Spinal cord (tissue), 10 donors: ENCODE data around the gene NUP62CL. TPM values are rescaled to one million over a fixed set of nuclear protein-coding genes. Genes with fewer than 3 reads are reported as not detected.
"Not testable (repeated sequence)": the region's sequence is repeated elsewhere in the genome, so short reads cannot be mapped to it uniquely, and the experiment has no call there.

Experiments used
- DNase-seq, 6 donors: peaks; one replicate each; pipeline versions ENCODE4 v3.0.0 to v3.0.0-alpha.2; 2013 to 2015; ENCODE audit warnings: low spot score in 6 of 6, low read depth in 4 of 6
- H3K27ac ChIP-seq: one replicate; pipeline ENCODE4 v1.5.1; 2013; ENCODE audit warnings: low read depth, low read length, control low read depth
- H3K27me3 ChIP-seq: one replicate; pipeline ENCODE4 v1.6.1; 2013; ENCODE audit warnings: low read length; ENCODE audit not compliant: control insufficient read depth, insufficient read depth
- H3K36me3 ChIP-seq: one replicate; pipeline ENCODE4 v1.6.1; 2013; ENCODE audit warnings: low read length; ENCODE audit not compliant: control insufficient read depth, insufficient read depth
- H3K4me1 ChIP-seq: one replicate; pipeline ENCODE4 v1.6.1; 2013; ENCODE audit warnings: low read length; ENCODE audit not compliant: control insufficient read depth, insufficient read depth
- H3K4me3 ChIP-seq: one replicate; pipeline ENCODE4 v1.5.1; 2013; ENCODE audit warnings: low read depth, low read length, control low read depth
- H3K9me3 ChIP-seq: one replicate; pipeline ENCODE4 v1.6.1; 2013; ENCODE audit warnings: low read length; ENCODE audit not compliant: control insufficient read depth, insufficient read depth
- WGBS: methylation state at CpG from one replicate; pipeline ENCODE4 v1.1.5; 2013; ENCODE audit warnings: missing lambda C conversion rate; ENCODE audit not compliant: insufficient coverage; 5-methylcytosine and 5-hydroxymethylcytosine counted together
- polyA plus RNA-seq, 2 donors: library from polyadenylated mRNA; unstranded; fragments of 120-200 nt; gene quantifications; one replicate each; pipeline ENCODE4 v1.2.1, GENCODE V29; 2013; ENCODE audit not compliant: insufficient read length in 2 of 2
- total RNA-seq, 2 donors: library from RNA; depleted of rRNA in 1 of 2; stranded (reverse); fragments of 120-200 nt in 1 of 2; fragments of >200 nt in 1 of 2; gene quantifications; one replicate each; pipeline versions ENCODE4 v1.2.3 to v1.2.4, GENCODE V29; 2013 to 2014
- donor health status: healthy.

Gene NUP62CL
- total and polyA plus RNA-seq, 4 donors: 2.2 to 8.8 (median 4.0) TPM

GRCh38 chrX:107199491-107199890 lies 6.7 kb downstream of the NUP62CL start:
- H3K27ac ChIP-seq: no peak overlapping the region
- H3K4me3 ChIP-seq: no peak overlapping the region
- no peaks in the 10 kb centered on the region for H3K9me3 ChIP-seq
- no peak for DNase-seq
- 67% methylated on average over 1 of the region's 3 CpGs for WGBS
- peaks cover 2% of the 10 kb centered on the region for H3K27me3 ChIP-seq
- H3K36me3 ChIP-seq: no peaks in the 10 kb centered on the region
- no peaks in the 10 kb centered on the region for H3K4me1 ChIP-seq

DNA sequence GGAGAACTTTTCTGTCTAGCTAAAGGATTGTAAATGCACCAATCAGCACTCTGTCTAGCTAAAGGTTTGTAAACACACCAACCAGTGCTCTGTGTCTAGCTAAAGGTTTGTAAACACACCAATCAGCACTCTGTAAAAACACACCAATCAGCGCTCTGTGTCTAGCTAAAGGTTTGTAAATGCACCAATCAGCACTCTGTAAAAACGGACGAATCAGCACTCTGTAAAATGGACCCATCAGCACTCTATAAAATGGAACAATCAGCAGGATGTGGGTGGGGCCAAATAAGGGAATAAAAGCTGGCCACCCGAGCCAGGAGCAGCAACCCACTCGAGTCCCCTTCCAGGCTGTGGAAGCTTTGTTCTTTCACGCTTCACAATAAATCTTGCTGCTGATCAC lies 8.2 kb downstream of the NUP62CL start:
- H3K4me1 ChIP-seq, H3K27me3 ChIP-seq, H3K4me3 ChIP-seq, H3K36me3 ChIP-seq, H3K27ac ChIP-seq, DNase-seq, H3K9me3 ChIP-seq: not testable (repeated sequence)
- WGBS: 58% methylated on average over 5 of the region's 6 CpGs

- Histone ChIP-seq H3K36me3 (no peaks in the 10 kb centered on the region), H3K4me1 (no peaks in the 10 kb centered on the region), H3K27me3 (no peaks in the 10 kb centered on the region), H3K27ac (no peak overlapping the region), H3K4me3 (no peak overlapping the region), H3K9me3 (no peaks in the 10 kb centered on the region)
- WGBS: 63% methylated on average over 1 of the region's 1 CpG
- no peak for DNase-seq
Observed at GRCh38 chrX:107197319-107197718, 8.9 kb downstream of the NUP62CL start.

- Histone ChIP-seq H3K27ac (no peak overlapping the region), H3K27me3 (peaks cover 5% of the 10 kb centered on the region), H3K4me1 (no peaks in the 10 kb centered on the region), H3K4me3 (no peak overlapping the region), H3K9me3 (no peaks in the 10 kb centered on the region), H3K36me3 (no peaks in the 10 kb centered on the region)
- DNase-seq: no peak
Observed at GRCh38 chrX:107171369-107172102, 34.7 kb downstream of the NUP62CL start.

- no CpG with 5 or more reads among the region's 1 CpG for WGBS
- no peak overlapping the region for H3K4me3 ChIP-seq
- DNase-seq: no peak
- H3K36me3 ChIP-seq: no peaks in the 10 kb centered on the region
- no peaks in the 10 kb centered on the region for H3K9me3 ChIP-seq
- H3K4me1 ChIP-seq: no peaks in the 10 kb centered on the region
- H3K27me3 ChIP-seq: peaks cover 2% of the 10 kb centered on the region
- no peak overlapping the region for H3K27ac ChIP-seq
Observed at GRCh38 chrX:107168712-107169111, 37.5 kb downstream of the NUP62CL start.

GRCh38 chrX:107168257-107168656 lies 38.0 kb downstream of the NUP62CL start:
- no peak for DNase-seq
- H3K4me3 ChIP-seq: no peak overlapping the region
- H3K9me3 ChIP-seq: no peaks in the 10 kb centered on the region
- H3K36me3 ChIP-seq: no peaks in the 10 kb centered on the region
- H3K27me3 ChIP-seq: peaks cover 2% of the 10 kb centered on the region
- H3K4me1 ChIP-seq: no peaks in the 10 kb centered on the region
- no peak overlapping the region for H3K27ac ChIP-seq

GRCh38 chrX:107167163-107167921 lies 38.9 kb downstream of the NUP62CL start:
- Histone ChIP-seq H3K27ac (no peak overlapping the region), H3K9me3 (no peaks in the 10 kb centered on the region), H3K4me3 (no peak overlapping the region), H3K36me3 (no peaks in the 10 kb centered on the region), H3K4me1 (no peaks in the 10 kb centered on the region), H3K27me3 (peaks cover 4% of the 10 kb centered on the region)
- DNase-seq: no peak
- 100% methylated on average over 1 of the region's 3 CpGs for WGBS

DNA sequence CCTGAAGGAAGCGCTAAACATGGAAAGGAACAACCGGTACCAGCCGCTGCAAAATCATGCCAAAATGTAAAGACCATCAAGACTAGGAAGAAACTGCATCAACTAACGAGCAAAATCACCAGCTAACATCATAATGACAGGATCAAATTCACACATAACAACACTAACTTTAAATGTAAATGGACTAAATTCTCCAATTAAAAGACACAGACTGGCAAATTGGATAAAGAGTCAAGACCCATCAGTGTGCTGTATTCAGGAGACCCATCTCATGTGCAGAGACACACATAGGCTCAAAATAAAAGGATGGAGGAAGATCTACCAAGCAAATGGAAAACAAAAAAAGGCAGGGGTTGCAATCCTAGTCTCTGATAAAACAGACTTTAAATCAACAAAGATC lies 48.6 kb downstream of the NUP62CL start:
- H3K4me1 ChIP-seq, H3K27ac ChIP-seq, DNase-seq, H3K27me3 ChIP-seq, H3K9me3 ChIP-seq, H3K4me3 ChIP-seq, H3K36me3 ChIP-seq: not testable (repeated sequence)
- WGBS: no CpG with 5 or more reads among the region's 4 CpGs

- DNase-seq, H3K27ac ChIP-seq, H3K4me1 ChIP-seq, H3K9me3 ChIP-seq, H3K36me3 ChIP-seq, H3K27me3 ChIP-seq, H3K4me3 ChIP-seq: not testable (repeated sequence)
- WGBS: no CpG with 5 or more reads among the region's 32 CpGs
Observed at GRCh38 chrX:107155621-107156430, 50.4 kb downstream of the NUP62CL start.
